Purkinje cell (primary cell): ENCODE data around the gene KRTAP9-9. TPM values are rescaled to one million over a fixed set of nuclear protein-coding genes. Genes with fewer than 3 reads are reported as not detected.

ENCODE experiments used
- polyA plus RNA-seq: library from polyadenylated mRNA; unstranded; fragments of >200 nt; fragmentation: Nextera tagmentation; gene quantifications from 2 replicates; pipeline ENCODE4 v1.2.1, GENCODE V29; 2014

Gene KRTAP9-9
- not detected in 2 replicates for polyA plus RNA-seq

GRCh38 chr17:41255381-41256290 lies at the start of gene KRTAP9-9:
TSS of gene KRTAP9-9 (plus strand) at chr17:41255384.

GRCh38 chr17:41226598-41227095 lies 28.5 kb upstream of the KRTAP9-9 start, which contains the start of gene KRTAP9-2:
TSS of gene KRTAP9-2 (plus strand) at chr17:41226648. CDS start at chr17:41226655, 7 bp downstream.

GRCh38 chr17:41232399-41233105 lies 22.6 kb upstream of the KRTAP9-9 start, which contains the start of gene KRTAP9-3:
TSS of gene KRTAP9-3 (plus strand) at chr17:41232449. CDS start at chr17:41232502, 53 bp downstream.

GRCh38 chr17:41237949-41238437 lies 17.2 kb upstream of the KRTAP9-9 start, which contains the start of gene KRTAP9-8:
TSS of gene KRTAP9-8 (plus strand) at chr17:41237999. CDS start at chr17:41238052, 53 bp downstream.

GRCh38 chr17:41249637-41250240 lies 5.4 kb upstream of the KRTAP9-9 start, which contains the start of gene KRTAP9-4:
TSS of gene KRTAP9-4 (plus strand) at chr17:41249687. CDS start at chr17:41249721, 34 bp downstream.

GRCh38 chr17:41265078-41265477 lies 9.9 kb downstream of the KRTAP9-9 start, which contains the start of gene KRTAP9-6:
TSS of gene KRTAP9-6 (plus strand) at chr17:41265378. CDS start at chr17:41265378, 0 bp downstream.

GRCh38 chr17:41275648-41276190 lies 20.5 kb downstream of the KRTAP9-9 start, which contains the start of gene KRTAP9-7:
TSS of gene KRTAP9-7 (plus strand) at chr17:41275698. CDS start at chr17:41275698, 0 bp downstream.

GRCh38 chr17:41301916-41302901 lies 47.0 kb downstream of the KRTAP9-9 start, which contains the start of gene KRTAP29-1:
TSS of gene KRTAP29-1 (minus strand) at chr17:41302851. CDS start at chr17:41302851, 0 bp downstream.

Other genes with a start within 250 kb of the KRTAP9-9 start
- not detected in 2 replicates for gene KRTAP3-1, start 246.3 kb upstream of the KRTAP9-9 start, polyA plus RNA-seq
- gene KRTAP1-5, start 228.2 kb upstream of the KRTAP9-9 start, polyA plus RNA-seq: not detected in 2 replicates
- not detected in 2 replicates for gene KRTAP1-4, start 225.2 kb upstream of the KRTAP9-9 start, polyA plus RNA-seq
- gene KRTAP1-3, start 220.5 kb upstream of the KRTAP9-9 start, polyA plus RNA-seq: not detected in 2 replicates
- gene KRTAP1-1, start 213.9 kb upstream of the KRTAP9-9 start, polyA plus RNA-seq: 0.28 TPM in 1 of 2 replicates, not detected in the other
- gene KRTAP2-1, start 208.1 kb upstream of the KRTAP9-9 start, polyA plus RNA-seq: not detected in 2 replicates
- not detected in 2 replicates for gene KRTAP2-2, start 200.2 kb upstream of the KRTAP9-9 start, polyA plus RNA-seq
- gene KRTAP2-3, start 195.3 kb upstream of the KRTAP9-9 start, polyA plus RNA-seq: not detected in 2 replicates
- not detected in 2 replicates for gene KRTAP2-4, start 189.5 kb upstream of the KRTAP9-9 start, polyA plus RNA-seq
- gene KRTAP4-7, start 171.2 kb upstream of the KRTAP9-9 start, polyA plus RNA-seq: not detected in 2 replicates
- gene KRTAP4-8, start 157.2 kb upstream of the KRTAP9-9 start, polyA plus RNA-seq: not detected in 2 replicates
- gene KRTAP4-16, start 153.2 kb upstream of the KRTAP9-9 start, polyA plus RNA-seq: not detected in 2 replicates
- not detected in 2 replicates for gene KRTAP4-9, start 150.0 kb upstream of the KRTAP9-9 start, polyA plus RNA-seq
- gene KRTAP4-11, start 137.0 kb upstream of the KRTAP9-9 start, polyA plus RNA-seq: not detected in 2 replicates
- gene KRTAP4-12, start 131.2 kb upstream of the KRTAP9-9 start, polyA plus RNA-seq: not detected in 2 replicates
- not detected in 2 replicates for gene KRTAP4-6, start 114.8 kb upstream of the KRTAP9-9 start, polyA plus RNA-seq
- not detected in 2 replicates for gene KRTAP4-5, start 105.6 kb upstream of the KRTAP9-9 start, polyA plus RNA-seq
- not detected in 2 replicates for gene KRTAP4-4, start 94.6 kb upstream of the KRTAP9-9 start, polyA plus RNA-seq
- gene KRTAP4-3, start 87.2 kb upstream of the KRTAP9-9 start, polyA plus RNA-seq: not detected in 2 replicates
- gene KRTAP4-2, start 77.2 kb upstream of the KRTAP9-9 start, polyA plus RNA-seq: not detected in 2 replicates
- not detected in 2 replicates for gene KRTAP4-1, start 70.5 kb upstream of the KRTAP9-9 start, polyA plus RNA-seq
- not detected in 2 replicates for gene KRTAP9-1, start 65.5 kb upstream of the KRTAP9-9 start, polyA plus RNA-seq
- not detected in 2 replicates for gene KRTAP9-2, start 28.7 kb upstream of the KRTAP9-9 start, polyA plus RNA-seq
- not detected in 2 replicates for gene KRTAP9-3, start 22.9 kb upstream of the KRTAP9-9 start, polyA plus RNA-seq
- not detected in 2 replicates for gene KRTAP9-8, start 17.4 kb upstream of the KRTAP9-9 start, polyA plus RNA-seq
- not detected in 2 replicates for gene KRTAP9-4, start 5.7 kb upstream of the KRTAP9-9 start, polyA plus RNA-seq
- not detected in 2 replicates for gene KRTAP9-6, start 10.0 kb downstream of the KRTAP9-9 start, polyA plus RNA-seq
- not detected in 2 replicates for gene KRTAP9-7, start 20.3 kb downstream of the KRTAP9-9 start, polyA plus RNA-seq
- not detected in 2 replicates for gene KRTAP29-1, start 47.5 kb downstream of the KRTAP9-9 start, polyA plus RNA-seq
- not detected in 2 replicates for gene KRTAP16-1, start 53.9 kb downstream of the KRTAP9-9 start, polyA plus RNA-seq
- gene KRTAP17-1, start 60.3 kb downstream of the KRTAP9-9 start, polyA plus RNA-seq: not detected in 2 replicates
- not detected in 2 replicates for gene KRT33A, start 95.4 kb downstream of the KRTAP9-9 start, polyA plus RNA-seq
- not detected in 2 replicates for gene KRT33B, start 114.4 kb downstream of the KRTAP9-9 start, polyA plus RNA-seq
- not detected in 2 replicates for gene KRT34, start 126.9 kb downstream of the KRTAP9-9 start, polyA plus RNA-seq
- gene KRT31, start 142.2 kb downstream of the KRTAP9-9 start, polyA plus RNA-seq: 2.2 TPM in 1 of 2 replicates, not detected in the other
- gene KRT37, start 169.2 kb downstream of the KRTAP9-9 start, polyA plus RNA-seq: not detected in 2 replicates
- gene KRT38, start 185.6 kb downstream of the KRTAP9-9 start, polyA plus RNA-seq: not detected in 2 replicates
- gene KRT32, start 212.0 kb downstream of the KRTAP9-9 start, polyA plus RNA-seq: not detected in 2 replicates
- not detected in 2 replicates for gene KRT35, start 225.8 kb downstream of the KRTAP9-9 start, polyA plus RNA-seq
- gene KRT36, start 234.5 kb downstream of the KRTAP9-9 start, polyA plus RNA-seq: not detected in 2 replicates